Urothelium cell line (cell line): ENCODE data around the gene RPL10.
A peak's percentile ranks its signal among the peaks of the same experiment; 100 is the strongest.

Experiments
- DNase-seq: peaks from one replicate; pipeline ENCODE4 v3.0.0; 2011; ENCODE audit warnings: low spot score, mixed read lengths
- FAIRE-seq: peaks from 2 replicates; lab custom pipeline; 2011; peaks lifted over from hg19 to GRCh38; lab: Jason Lieb, UNC

Gene RPL10

DNA sequence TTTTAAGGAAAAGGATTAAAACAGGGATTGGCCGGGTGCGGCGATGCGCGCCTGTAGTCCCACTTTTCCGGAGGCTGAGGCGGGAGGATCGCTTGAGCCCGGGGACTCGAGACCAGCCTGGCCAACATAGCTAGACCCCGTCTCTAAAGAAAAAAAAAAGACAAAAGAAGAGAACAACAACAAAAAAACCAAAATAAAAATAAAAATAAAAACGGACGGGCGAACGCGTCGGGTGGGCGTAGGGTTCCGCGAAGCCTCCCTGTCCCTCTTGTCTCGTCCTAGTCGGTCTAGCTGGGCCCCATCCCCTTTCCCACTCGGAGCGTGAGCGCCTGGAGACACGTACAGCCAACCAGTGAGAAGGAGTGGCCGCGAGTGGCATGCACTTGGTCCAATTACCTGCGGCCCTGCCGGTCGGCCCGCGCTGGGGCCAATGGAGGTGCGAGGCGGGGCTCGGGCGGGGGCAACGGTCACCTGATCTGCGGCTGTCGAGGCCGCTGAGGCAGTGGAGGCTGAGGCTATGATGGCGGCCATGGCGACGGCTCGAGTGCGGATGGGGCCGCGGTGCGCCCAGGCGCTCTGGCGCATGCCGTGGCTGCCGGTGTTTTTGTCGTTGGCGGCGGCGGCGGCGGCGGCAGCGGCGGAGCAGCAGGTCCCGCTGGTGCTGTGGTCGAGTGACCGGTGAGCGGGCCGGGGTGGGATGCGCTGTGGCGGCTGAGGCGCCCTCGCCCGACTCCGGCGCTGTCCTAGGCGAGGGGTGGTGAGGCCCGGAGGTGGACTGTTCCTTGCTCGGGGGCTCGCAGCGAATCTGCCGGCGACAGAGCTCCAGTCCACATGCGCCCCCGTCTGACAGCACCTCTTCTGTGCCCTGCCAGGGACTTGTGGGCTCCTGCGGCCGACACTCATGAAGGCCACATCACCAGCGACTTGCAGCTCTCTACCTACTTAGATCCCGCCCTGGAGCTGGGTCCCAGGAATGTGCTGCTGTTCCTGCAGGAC lies 30.3 kb downstream of the RPL10 start, which contains the start of gene ATP6AP1:
Gene ATP6AP1 (plus strand): TSS at position 502 of the 996 bp plus-strand sequence. CDS start 16 bp downstream, at position 518.
- FAIRE-seq (peak; percentile 87), DNase-seq (peak; percentile 94)

DNA sequence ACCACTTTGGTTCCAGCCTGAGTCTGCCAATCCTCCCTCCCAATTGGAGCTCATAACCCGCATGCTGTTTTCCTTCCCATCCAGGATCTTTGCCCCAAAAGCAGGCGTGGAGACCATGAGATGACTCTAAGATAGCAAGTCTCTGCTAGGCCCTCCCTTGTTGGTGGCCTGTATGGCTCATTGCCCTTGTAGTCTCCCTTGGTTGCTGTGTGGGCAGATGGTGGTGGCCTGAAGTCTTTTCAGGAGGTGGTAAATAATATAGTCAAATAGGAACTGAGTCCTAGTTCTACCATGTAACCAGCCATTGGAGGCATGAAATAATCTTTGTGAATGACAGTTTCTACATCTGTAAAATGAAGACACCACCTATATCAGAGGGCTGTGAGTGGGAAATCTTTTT lies 31.5 kb downstream of the RPL10 start:
- no peak for DNase-seq
- no peak for FAIRE-seq

DNA sequence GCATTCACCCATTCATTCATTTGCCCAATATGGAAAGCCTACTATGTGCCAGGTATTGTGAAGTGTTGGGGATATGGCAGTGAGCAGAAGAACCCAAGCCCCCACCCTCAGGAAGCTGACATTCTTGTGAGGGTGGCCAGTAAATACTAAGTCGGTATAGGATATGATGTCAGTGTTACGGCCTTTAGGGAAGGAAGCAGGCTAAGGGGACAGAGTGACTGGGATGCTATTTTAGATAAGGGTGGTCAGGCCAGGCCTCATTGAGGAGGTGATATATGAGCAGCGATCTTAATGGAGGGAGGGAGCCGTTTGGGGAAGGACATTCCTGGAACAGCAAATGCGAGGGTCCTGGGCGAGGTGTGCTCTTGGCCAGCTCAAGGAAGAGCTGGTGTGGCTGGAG lies 32.3 kb downstream of the RPL10 start:
- DNase-seq (no peak), FAIRE-seq (no peak)

DNA sequence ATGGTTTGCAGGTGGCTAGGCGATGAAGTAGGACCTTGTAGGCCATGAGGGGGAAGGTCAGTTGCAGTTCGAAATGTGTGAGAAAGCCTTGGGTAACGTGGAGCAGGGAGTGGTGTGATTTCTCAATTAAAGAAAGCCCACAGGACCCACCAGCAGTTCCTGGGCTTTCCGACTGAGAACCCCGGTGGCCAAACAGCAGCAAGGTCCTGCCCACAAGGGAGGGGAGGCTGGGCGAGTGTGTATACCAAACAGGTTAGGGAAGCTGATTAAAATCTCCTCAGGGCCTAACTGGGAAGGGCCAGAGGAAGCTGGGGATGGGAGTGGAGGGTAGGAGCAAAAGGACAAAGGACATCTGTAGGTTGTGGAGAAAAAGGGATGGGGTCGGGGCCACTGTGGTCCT lies 32.7 kb downstream of the RPL10 start:
- FAIRE-seq (no peak), DNase-seq (no peak)

DNA sequence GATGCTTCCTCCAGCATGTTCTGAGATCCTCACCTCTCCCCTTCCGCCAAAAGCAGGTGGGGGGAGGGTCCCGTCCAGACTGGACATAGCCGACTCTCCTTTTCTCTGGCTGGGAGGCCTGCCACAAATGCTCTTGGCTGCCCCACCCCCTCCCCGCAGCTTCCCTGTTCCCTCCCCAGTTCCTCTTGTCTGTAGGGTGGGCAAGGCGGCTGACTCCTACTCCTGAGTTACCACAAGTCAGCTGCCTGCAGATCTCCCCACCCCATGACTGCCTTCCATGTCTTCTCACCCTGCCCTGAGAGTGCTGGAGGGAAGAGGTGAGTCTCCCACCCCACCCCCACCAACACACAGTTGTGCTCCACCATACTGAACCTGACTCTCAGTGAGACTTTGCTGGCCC lies 33.2 kb downstream of the RPL10 start:
- FAIRE-seq (no peak), DNase-seq (no peak)

DNA sequence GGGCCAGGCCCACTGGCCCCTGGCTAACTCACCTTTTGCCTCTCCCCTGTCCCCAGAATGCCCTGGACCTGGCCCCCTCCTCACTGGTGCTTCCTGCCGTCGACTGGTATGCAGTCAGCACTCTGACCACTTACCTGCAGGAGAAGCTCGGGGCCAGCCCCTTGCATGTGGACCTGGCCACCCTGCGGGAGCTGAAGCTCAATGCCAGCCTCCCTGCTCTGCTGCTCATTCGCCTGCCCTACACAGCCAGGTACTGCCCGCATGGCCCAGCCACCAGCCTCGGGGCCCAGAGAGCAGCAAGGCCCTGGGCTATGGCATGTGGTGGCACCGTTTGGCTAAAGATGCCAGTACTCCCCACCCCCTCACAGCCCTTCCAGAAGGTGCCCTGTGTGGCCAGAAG lies 34.0 kb downstream of the RPL10 start:
- DNase-seq (no peak), FAIRE-seq (no peak)

DNA sequence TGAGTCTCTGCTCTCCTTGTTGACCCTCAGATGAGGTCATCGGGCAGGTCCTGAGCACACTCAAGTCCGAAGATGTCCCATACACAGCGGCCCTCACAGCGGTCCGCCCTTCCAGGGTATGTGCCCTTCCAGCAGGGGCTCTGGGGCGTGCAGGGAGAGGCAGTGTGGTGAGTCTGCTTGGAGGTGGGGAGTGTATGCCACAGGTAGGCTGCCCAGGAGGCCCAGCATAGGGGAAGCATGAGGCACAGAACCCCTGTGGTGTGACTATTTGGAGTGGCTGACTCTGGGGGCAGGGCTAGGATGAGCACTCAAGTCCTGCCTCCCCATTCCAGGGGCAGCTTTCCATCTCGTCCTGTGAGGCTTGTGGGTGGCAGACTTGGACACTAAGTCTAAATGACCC lies 35.4 kb downstream of the RPL10 start:
- no peak for DNase-seq
- no peak for FAIRE-seq

DNA sequence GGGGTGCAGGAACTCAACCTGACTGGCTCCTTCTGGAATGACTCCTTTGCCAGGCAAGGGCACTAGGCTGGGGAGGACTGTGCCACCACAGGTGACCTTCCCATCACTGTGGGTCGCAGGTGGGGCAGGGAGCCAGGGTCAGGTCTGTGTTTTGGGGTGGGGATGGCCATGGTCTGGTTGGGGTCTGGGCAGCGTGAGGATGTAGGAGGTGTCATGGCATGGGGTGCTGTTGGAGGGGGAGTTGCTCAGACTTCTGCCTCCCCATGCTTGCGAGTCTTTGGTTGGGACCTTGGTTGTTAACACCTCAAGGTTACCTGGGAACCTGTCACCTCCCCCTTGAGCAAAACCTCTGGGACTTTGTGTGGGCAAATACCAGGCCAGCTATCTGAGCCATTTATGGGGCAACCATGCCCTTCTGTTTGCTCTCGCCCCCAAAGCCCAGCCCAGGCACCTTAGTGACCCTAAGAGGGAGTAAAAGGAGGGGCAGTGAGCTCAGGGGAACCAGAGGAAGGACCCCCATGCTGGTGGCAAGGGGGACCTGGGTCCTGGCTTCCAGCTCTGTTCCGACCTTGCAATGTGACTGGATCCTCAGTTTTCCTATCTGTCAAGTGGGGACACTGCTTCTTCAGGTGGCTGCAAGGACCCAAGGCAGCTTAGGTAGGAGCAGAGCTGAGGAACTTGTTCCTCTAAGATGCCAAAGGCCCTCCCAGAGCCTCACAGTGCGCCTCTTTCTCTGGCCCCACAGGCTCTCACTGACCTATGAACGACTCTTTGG lies 36.4 kb downstream of the RPL10 start:
- no peak for DNase-seq
- no peak for FAIRE-seq

DNA sequence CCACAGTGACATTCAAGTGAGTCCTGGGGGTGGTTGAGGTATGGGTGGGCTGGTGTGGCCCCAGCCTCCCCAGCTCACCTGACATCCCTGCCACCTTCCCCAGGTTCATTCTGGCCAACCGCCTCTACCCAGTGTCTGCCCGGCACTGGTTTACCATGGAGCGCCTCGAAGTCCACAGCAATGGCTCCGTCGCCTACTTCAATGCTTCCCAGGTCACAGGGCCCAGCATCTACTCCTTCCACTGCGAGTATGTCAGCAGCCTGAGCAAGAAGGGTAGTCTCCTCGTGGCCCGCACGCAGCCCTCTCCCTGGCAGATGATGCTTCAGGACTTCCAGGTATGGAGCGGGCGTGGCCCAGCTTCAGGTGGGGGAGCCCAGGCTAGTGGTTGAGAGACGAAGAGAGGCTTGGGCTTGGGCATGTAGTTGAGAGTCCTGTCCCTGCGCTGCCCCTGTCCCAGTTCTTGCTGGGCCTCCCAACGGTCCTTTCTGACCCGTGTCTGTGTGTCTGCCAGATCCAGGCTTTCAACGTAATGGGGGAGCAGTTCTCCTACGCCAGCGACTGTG lies 37.1 kb downstream of the RPL10 start:
- DNase-seq: no peak
- no peak for FAIRE-seq

DNA sequence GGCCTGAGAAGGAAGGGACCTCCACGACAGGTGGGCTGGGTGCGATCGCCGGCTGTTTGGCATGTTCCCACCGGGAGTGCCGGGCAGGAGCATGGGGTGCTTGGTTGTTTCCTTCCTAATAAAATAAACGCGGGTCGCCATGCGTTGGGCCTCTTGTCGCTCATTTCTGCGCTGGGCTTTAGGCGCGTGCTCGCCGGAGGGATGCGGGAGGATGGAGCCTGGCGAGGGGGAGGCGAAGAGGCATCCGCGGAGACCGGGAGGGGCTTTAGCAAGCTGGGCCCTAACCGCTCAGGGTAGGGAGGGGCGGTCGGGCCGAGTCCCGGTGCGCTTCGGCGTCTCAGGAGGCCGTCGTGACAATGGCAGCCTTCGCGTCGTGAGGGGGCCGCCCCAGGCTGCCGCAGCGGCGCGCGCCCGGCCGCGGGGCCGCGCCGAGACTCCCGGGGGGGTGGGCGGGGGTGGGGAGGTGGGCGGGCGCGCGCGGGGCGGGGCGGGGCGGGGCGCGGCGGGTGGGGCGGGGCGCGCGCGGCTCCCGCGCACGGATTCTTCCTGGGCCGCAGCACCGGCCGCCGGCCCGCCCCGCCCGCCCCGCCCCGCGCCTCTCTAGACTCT lies 38.3 kb downstream of the RPL10 start:
- no peak for FAIRE-seq
- peak; percentile 71 for DNase-seq

DNA sequence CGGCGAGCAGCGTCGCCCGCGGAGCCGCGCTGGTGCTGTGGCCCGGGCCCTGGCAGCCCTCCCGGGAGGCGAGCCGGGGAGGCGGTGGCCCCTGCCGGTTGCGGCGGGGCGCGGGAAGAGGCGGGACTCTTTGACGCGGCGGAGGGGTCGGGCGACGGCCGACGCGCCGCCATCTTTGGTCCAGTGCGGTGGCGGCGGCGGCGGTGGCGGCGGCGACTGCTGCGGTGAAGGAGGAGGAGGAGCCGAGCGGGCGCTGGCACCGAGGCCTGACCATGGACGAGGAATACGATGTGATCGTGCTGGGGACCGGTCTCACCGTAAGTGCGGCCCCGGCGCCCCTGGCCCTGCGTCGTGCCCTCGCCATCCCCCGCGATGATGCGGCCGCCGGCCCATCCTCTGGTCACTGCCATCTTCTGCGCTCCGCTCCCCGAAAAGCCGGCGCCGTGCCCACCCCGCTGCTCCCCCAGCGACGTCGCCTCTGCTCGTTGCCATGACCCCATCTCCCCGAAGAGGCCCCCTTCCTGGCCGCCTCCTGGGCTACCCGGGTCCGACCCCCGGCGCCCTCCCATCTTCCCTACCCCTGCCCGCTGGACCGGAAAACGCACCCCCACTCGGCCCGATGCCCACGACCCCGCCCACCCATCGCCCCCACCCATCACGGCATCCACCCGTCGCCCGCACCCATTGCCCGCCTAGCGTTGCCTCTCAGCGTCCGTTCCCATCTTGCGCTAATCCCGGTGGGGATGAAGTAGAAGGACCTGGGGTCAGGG lies 39.0 kb downstream of the RPL10 start, which contains the start of gene GDI1:
Gene GDI1 (plus strand): TSS at position 172 of the 770 bp plus-strand sequence. CDS start 101 bp downstream, at position 273.
- DNase-seq (peak; percentile 64), FAIRE-seq (no peak)

DNA sequence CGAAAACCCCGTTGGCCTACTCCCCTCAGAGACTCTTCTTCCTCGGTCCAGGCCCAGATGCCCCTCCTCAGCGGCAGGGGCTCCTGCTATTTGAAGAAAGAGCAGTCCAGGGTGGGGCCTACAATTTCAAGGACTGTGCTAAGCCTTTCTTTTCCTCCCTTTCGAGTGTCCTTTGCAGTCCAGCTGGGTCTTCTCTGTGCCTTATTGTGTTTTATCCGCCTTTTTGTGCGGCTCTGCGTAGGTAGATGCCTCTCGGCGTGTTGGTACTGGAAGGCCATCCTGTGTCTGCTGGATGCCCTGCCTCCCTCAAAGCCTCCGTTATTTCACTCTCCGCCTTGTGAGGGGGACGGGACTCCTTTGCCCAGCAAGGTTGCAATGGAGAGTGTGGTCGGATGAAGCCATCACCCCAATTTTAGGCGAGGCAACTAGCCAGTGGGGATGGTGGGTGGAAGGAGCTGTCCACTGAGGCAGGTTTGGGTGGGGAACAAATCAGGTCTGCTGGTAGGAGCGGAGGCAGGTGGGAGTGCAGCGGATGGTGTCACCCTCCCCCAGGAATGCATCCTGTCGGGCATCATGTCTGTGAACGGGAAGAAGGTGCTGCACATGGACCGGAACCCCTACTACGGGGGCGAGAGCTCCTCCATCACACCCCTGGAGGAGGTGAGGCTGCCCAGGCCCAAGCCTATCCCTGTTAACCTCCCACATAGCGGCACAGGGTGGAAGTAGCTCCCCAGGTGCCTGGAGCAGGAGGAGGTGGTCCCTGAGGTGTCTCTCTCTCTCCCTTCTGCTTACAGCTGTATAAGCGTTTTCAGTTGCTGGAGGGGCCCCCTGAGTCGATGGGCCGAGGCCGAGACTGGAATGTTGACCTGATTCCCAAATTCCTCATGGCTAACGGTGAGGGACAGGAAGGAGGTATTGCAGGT lies 40.1 kb downstream of the RPL10 start:
- DNase-seq (no peak), FAIRE-seq (no peak)

DNA sequence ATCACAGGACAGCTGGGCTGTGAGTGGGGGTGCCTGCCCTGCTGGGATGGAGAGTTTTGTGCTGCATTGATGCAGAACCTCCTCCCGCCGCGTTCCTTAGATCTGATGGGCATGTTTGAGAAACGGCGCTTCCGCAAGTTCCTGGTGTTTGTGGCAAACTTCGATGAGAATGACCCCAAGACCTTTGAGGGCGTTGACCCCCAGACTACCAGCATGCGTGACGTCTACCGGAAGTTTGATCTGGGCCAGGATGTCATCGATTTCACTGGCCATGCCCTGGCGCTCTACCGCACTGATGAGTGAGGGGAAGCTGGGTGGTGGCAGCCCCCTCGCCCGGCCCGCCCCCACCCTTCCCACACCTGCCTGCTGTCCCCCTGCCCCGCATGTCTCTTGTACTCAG lies 41.7 kb downstream of the RPL10 start:
- DNase-seq (no peak), FAIRE-seq (no peak)

DNA sequence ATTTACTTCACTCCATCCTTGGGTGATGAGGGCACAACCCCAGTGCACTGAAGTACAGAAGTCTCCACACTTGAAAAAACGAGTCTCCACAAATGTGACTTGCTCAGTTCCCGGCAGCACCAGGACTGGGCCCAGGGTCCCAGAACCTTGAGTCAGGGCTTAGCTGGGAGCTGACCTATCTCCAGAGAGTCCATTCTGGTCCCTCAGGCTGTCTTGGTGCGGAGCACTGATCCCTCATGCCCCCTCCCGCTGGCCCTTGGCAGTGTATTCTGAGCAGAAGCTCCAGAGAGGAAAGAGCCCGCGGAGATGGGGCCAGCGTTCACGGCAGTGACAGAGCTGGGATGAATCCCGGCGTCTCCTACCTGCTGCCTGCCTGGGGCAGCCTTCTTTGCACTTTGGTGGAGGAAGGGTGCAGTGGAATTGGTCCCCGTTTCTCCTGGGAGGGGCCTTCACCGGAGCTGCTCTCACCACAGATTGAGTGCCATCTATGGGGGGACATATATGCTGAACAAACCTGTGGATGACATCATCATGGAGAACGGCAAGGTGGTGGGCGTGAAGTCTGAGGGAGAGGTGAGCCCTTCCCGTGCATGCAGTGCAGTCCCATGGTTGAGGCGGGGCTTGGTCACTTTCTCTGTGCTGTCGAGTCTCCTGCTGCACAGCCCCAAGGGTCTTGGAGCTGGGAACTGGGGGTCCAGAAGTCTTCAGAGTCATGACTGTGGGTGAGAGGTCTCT lies 42.6 kb downstream of the RPL10 start:
- FAIRE-seq: no peak
- no peak for DNase-seq

DNA sequence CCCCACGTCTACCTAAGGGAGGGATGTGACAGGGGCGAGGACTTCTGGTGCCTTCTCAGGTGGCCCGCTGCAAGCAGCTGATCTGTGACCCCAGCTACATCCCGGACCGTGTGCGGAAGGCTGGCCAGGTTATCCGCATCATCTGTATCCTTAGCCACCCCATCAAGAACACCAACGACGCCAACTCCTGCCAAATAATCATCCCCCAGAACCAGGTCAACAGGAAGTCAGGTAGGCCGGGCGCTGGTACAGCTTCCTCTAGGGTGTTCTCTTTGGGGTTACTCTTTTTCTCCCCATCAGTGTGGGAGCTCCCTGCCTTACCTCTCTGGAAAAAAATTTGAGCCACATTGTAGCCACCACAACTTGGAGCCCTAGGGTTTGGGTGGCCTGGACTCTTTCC lies 43.4 kb downstream of the RPL10 start:
- FAIRE-seq (no peak), DNase-seq (no peak)

DNA sequence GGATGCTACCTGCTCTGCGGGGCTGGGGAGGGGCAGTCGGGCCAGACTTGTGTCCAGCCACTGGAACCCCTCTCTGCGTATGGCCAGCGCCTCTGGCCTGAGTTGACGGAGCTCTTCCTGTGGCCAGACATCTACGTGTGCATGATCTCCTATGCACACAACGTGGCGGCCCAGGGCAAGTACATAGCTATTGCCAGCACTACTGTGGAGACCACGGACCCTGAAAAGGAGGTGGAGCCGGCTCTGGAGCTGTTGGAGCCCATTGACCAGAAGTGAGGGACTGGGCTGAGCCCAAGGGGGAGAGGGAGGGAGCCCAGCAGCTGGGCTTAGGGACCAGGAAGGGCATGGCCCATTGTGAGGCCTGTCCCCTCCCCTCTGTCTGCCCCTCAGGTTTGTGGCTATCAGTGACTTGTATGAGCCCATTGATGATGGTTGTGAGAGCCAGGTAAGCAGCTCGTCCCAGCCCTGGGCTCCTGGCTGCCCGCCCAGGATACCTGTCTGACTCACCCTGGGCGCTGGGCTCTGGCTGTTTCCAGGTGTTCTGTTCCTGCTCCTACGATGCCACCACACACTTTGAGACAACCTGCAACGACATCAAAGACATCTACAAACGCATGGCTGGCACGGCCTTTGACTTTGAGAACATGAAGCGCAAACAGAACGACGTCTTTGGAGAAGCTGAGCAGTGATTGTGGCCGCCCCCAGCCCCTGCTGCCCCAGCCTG lies 44.0 kb downstream of the RPL10 start:
- DNase-seq: no peak

DNA sequence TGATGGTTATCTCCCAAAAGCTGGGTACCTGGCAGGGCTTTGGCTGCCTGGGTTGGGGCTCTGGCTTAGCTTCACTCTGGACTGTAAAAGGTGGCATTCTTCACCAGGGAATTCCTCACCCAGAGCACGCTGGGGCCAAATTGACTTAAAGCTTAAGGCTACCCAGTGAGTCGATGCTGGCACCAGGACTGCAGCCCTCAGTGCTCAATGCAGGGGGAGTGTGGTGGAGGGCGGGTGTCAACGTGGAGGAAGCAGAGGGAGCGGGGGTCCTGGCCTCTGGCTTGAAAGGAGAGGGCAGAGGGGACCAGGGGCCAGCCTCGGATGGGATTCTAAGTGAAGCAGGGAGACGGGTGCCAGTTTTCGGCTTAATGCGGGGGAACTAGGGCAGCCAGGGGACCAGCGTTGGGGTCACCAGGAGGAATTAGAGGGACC lies 45.3 kb downstream of the RPL10 start:
- no peak for FAIRE-seq
- DNase-seq: no peak

More for the DNA sequence above, 44.0 kb downstream of the RPL10 start:
- FAIRE-seq: no peak
